ENCODE results near the gene THSD4. TPM values are rescaled to one million over a fixed set of nuclear protein-coding genes. Genes with fewer than 3 reads are reported as not detected.

Gene THSD4
- total and polyA plus RNA-seq, 2 of the 8 experiments (the other 6 are each of a cell fraction or from before 2014, with no cell fraction given), result 2.5 to 6.2 TPM

GRCh38 chr15:71212146-71212545 lies 96.9 kb downstream of the THSD4 start:
- Histone ChIP-seq H2BK12ac (ENCODE audit: low read depth, low read length) (no peak overlapping the region), H3K23me2 (ENCODE audit: low read depth, low read length) (no peaks in the 10 kb centered on the region; the same call in 1 of the 2 replicates), H3K56ac (replicated peaks; ENCODE audit: insufficient read length, low read depth, low read length) (no peak overlapping the region), H3K27ac (ENCODE audit: low read depth, low read length) (no peak overlapping the region), H3K4ac (replicated peaks; ENCODE audit: insufficient read length, low read depth, low read length) (no peak overlapping the region), H2AFZ (ENCODE audit: low read length) (no peak overlapping the region), H3K9ac (replicated peaks in 1 of 4; ENCODE audit: extremely low read depth in 1 of 4, low read depth in 3 of 4, low read length in 3 of 4) (no peak overlapping the region), H3K23ac (ENCODE audit: insufficient read length) (no peak overlapping the region), H4K20me1 (replicated peaks in 1 of 2; ENCODE audit: control insufficient read depth in 1 of 2, insufficient read depth in 2 of 2, low read length in 2 of 2) (no peaks in the 10 kb centered on the region), H2AK5ac (ENCODE audit: low read depth, low read length) (no peak overlapping the region), H3K4me2 (ENCODE audit: insufficient read depth in 1 of 2, low read depth in 2 of 2, low read length in 2 of 2) (no peak overlapping the region), H3K4me1 (replicated peaks in 1 of 4; ENCODE audit: control insufficient read depth in 3 of 4, insufficient read depth in 4 of 4, low read length in 3 of 4) (peaks cover 0 to 3% (median 1%) of the 10 kb centered on the region in 4 experiments; a peak in 3 of 7 replicates), H3K18ac (ENCODE audit: extremely low read depth, low read length) (no peak overlapping the region), H2BK15ac (ENCODE audit: low read length) (no peak overlapping the region), H3K4me3 (ENCODE audit: extremely low read depth in 1 of 4, insufficient read depth in 2 of 4, low read depth in 3 of 4, low read length in 4 of 4) (no peak overlapping the region), H2BK20ac (ENCODE audit: low read length) (no peak overlapping the region), H3K27me3 (replicated peaks in 1 of 4; ENCODE audit: control insufficient read depth in 3 of 4, extremely low read depth in 1 of 4, insufficient read depth in 3 of 4, low read length in 3 of 4) (peaks cover 0 to 18% (median 8%) of the 10 kb centered on the region in 4 experiments; a peak in 6 of 7 replicates), H2BK5ac (ENCODE audit: low read depth, low read length) (no peak overlapping the region), H4K91ac (replicated peaks; ENCODE audit: insufficient read length, low read length) (no peak overlapping the region), H3K79me1 (ENCODE audit: low read depth, low read length) (no peaks in the 10 kb centered on the region), H2BK120ac (replicated peaks; ENCODE audit: low read depth, low read length) (no peak overlapping the region), H3K14ac (ENCODE audit: insufficient read length) (no peak overlapping the region), H4K8ac (ENCODE audit: extremely low read depth, insufficient read depth, low read length) (no peak overlapping the region), H4K5ac (ENCODE audit: insufficient read length, low read depth, low read length) (no peak overlapping the region), H3K36me3 (ENCODE audit: control insufficient read depth in 2 of 4, insufficient read depth in 4 of 4, low read length in 3 of 4) (no peaks in the 10 kb centered on the region), H3K9me3 (ENCODE audit: insufficient read depth in 2 of 2, low read depth in 1 of 2, low read length in 1 of 2) (no peaks in the 10 kb centered on the region), H3K79me2 (ENCODE audit: control insufficient read depth in 1 of 2, insufficient read depth in 2 of 2, low read length in 2 of 2) (no peaks in the 10 kb centered on the region)
- FAIRE-seq, result no peak
- no peak for TF ChIP-seq CREB1 (IDR thresholded peaks at IDR 0.05)
- TF ChIP-seq NANOG (IDR thresholded peaks at IDR 0.05; ENCODE audit: insufficient read depth, low read depth, low read length, poor library complexity, severe bottlenecking), result no peak
- TF ChIP-seq SIX5 (IDR thresholded peaks at IDR 0.05; ENCODE audit: low read depth, low read length), result 0 out of 2 replicates have a peak, but pooled peaks have one; percentile 6
- no peak for TF ChIP-seq RAD21 (IDR thresholded peaks at IDR 0.05 in 1 of 2, conservative IDR thresholded peaks at IDR 0.05 in 1 of 2; ENCODE audit: low read depth in 2 of 2, low read length in 2 of 2)
- DNase-seq (ENCODE audit: low read depth in 1 of 2, low spot score in 2 of 2), result no peak
- CTCF ChIA-PET (ENCODE audit: partially characterized antibody), result no interaction called here
- WGBS, 2 experiments (ENCODE audit: extremely low coverage in 1 of 2, insufficient coverage in 1 of 2, insufficient read length in 1 of 2, insufficient replicate concordance in 2 of 2, low coverage in 1 of 2, low lambda C conversion rate in 2 of 2, missing lambda C conversion rate in 1 of 2), result 83% methylated on average over 4 of the region's 4 CpGs; no CpG with 5 or more reads in 1 of the 2 experiments
- POLR2A ChIA-PET (ENCODE audit: partially characterized antibody), result no interaction called here

Measured in H1 (cell line).